HG03469 (cell line): Measurements from ENCODE around the gene SEPHS1.

ENCODE experiments used
- ATAC-seq: cut with Tn5 transposase; IDR thresholded peaks from one replicate; pipeline ENCODE4 v1.9.1; 2021; ENCODE audit warnings: mild to moderate bottlenecking, moderate library complexity, moderate number of reproducible peaks; ENCODE audit not compliant: unreplicated experiment

The SEPHS1 gene

GRCh38 chr10:13329565-13329964, 18.5 kb downstream of the SEPHS1 start:
- no peak for ATAC-seq

DNA sequence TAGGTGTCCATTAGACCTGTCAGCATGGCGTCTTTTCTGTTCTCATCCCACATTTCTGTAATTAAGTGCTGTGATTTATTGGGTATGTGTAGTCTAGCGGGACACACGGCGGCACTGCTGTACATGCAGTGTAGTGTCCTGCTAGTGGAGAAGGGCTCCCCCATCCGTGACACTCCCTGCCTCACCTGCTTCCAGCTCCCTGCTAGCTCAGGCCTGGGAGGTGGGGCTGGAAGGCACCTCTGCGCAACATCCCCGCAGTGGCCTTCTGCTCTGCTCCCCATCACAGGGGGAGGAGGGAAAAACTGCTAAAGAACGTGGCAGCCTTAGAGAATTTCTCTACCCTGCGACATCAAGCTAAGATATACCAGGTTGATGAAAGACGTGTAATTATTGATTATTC, 19.5 kb downstream of the SEPHS1 start:
- no peak for ATAC-seq

GRCh38 chr10:13328126-13328525, 20.0 kb downstream of the SEPHS1 start:
- ATAC-seq, result no peak

DNA sequence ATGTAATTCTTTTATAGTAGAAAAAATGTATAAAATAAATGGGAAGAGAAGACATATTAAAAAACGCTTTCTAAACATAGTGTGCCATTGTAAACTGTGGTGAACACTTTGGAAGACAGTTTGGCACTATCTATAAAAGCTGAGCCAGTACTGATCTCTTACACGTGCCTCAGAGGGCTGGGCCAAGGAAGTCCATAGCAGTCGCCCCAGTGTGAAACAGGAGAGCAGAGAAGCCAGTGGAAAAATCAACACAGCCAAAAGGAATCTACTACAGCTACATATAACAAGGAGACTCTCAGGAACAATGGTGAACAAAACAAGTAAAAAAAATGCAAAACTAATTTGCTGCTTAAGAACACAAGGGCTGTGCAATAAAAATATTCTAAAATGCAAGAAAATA, 20.6 kb downstream of the SEPHS1 start:
- ATAC-seq, result no peak

- ATAC-seq, result no peak
Observed at GRCh38 chr10:13322615-13323148, 25.4 kb downstream of the SEPHS1 start.

DNA sequence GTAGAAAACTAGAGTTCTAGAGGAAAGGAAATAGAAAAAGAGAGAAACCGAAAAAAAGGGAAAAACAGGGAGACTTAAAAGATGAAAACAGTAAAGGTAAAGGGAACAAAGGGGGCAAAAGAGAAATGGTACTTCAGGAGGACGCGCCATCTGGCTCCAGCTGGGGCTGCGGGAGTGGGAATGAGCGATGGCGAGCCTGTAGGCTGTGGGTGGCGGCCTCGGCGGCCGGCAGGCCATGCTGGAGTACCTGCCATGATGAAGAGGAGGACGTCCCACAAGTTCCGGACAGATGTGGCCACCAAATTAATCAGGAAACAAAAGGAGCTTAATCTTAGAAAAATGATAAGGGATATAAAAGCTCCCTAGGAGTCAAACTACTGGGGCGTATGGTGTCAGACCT, 26.5 kb downstream of the SEPHS1 start:
- ATAC-seq, result no peak

GRCh38 chr10:13319166-13319565, 28.9 kb downstream of the SEPHS1 start:
- ATAC-seq, result no peak

GRCh38 chr10:13317474-13317873, 30.6 kb downstream of the SEPHS1 start:
- no peak for ATAC-seq

DNA sequence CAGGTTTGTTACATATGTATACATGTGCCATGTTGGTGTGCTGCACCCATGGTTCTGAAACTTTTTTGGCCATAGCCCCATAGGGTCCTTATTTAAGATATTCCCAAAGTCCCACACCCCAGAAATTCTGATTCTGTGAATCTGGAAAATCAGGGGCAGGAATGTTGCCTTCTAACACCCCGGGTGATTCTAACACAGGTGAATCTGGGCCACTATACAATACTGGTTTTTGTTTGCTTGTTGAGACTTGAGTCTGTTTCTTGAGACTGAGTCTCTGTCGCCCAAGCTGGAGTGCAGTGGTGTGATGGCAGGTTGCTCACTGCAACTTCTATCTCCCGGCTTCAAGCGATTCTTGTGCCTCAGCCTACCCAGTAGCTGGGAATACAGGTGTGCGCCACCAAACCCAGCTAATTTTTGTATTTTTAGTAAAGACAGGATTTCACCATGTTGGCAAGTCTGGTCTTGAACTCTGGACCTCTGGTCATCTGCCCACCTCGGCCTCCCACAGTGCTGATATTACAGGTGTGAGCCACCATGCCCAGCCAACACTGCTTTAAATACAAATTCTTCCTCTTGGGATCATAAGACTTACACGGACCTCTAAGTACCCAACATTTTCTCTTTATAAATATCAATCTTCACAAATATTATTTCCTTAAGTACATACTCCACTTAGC, 31.3 kb downstream of the SEPHS1 start:
- ATAC-seq, result no peak

DNA sequence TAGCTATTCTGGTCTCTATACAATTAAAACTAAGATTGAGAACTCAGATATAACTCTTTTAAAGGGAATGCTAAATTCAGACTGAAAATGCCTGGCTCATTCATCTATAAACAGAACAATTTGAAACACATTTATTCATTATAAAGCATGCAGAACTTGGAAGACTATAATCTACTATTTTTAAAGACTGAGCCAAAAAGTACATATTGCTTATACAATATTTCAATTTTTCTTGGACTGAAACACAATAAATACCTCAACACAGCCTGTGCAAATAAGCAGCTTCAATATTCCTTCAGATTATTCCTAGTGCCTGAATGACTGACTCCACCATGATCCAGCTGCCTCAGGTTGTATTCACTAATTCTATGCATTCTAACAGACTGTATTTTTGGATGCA, 32.7 kb downstream of the SEPHS1 start:
- no peak for ATAC-seq

DNA sequence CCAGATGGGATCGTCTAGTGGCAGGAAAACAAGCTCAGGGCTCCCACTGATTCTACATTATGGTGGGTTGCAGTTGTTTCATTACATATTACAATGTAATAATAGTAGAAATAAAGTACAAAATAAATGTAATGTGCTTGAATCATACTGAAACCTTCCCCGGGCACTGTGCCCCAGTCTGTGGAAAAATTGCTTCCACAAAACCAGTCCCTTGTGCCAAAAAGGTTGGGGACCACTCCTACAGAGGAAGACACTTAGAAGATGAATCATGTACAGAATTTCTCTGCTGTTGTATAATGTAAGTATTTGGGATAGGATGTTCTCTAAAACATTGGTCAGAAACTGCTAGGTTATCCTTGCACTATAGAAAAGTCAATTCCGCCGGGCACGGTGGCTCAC, 36.9 kb downstream of the SEPHS1 start:
- ATAC-seq, result no peak

DNA sequence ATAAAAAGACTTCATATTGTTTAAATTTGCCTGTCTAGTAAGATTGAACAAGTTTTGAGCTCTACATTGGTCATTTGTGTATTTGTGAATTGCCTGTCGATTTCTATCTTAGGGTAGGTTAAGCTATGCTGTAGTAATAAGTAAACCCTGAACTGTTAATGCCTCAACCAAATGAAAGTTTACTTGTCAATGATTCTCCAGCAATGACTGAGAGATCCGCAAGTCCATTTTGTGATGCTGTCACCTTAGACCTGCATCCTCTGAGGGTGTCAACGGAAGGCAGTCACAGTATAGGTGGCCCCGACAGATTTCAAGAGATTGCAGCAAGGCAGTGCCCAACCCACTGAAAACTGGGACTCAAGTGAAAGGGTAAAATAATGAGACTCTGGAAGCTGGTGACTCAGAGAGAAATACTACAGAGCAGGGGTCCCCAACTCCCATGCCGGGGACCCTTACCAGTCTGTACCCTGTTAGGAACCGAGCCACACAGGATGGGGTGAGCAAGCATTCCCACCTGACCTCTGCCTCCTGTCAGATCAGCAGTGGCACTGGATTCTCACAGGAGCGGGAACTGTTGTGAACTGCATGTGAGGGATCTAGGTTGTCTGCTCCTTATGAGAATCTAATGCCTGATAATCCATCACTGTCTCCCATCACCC, 37.4 kb downstream of the SEPHS1 start:
- ATAC-seq, result no peak

DNA sequence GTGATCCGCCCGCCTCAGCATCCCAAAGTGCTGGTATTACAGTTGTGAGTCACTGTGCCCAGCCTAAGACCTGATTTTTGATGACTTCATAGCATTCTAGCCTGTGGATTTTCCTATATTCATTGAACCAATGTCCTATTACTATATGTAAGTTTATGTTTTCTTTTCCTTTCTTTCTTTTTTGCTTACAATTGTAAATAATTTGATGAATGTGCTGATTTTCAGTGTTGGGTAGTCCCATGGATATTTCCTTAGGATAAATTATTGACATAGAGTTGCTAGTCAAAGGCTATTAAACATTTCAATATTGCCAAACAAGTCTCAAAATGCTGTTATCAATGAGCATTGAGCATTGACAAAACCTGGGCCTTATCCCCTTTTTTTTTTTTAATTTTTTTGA, 38.3 kb downstream of the SEPHS1 start:
- ATAC-seq, result no peak

- ATAC-seq, result no peak
Observed at GRCh38 chr10:13308096-13308495, 40.0 kb downstream of the SEPHS1 start.

DNA sequence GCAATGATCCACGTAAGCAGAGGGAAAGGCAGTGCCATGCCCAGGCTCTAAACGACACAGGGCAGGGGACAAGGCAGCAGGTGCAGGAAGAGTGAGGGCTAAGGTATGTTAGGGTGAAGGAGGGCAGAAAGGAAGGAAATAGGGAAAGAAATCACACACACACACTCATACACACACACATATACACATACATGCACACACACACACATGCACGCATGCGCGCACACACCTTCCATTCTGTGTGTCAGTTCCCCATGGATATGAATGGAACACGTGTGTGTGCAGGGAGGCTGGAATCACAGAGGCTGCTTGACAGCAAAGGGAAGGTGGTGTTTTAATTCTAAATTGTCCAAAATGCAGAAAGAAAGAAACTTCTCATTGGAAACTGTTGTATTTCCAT, 42.0 kb downstream of the SEPHS1 start:
- ATAC-seq, result no peak

DNA sequence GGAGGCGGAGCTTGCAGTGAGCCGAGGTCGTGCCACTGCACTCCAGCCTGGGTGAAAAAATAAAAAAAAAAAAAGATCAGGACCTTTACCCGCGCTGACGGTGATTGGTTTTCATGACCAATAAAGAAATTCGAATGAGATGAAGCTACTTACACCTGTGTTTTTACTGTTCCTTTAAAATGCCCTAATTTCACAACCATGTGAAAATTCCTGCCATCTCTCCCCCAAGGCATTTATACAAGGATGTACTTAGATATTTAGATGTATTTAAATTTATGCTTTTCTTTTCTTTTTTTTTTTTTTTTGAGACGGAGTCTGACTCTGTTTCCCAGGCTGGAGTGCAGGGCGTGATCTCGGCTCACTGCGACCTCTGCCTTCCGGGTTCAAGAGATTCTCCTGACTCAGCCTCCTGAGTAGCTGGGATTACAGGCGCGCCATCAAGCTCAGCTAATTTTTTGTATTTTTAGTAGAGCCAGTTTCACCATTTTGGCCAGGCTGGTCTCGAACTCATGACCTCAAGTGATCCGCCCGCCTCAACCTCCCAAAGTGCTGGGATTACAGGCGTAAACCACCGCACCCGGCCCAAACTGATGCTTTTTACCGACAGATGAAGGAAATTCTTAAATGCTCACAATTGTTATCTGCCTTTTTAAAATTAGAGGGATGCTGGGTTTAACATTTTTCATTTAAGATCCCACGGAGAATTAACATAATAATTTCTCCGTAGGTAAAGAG, 45.1 kb downstream of the SEPHS1 start:
- ATAC-seq, result no peak

GRCh38 chr10:13299437-13300287, 48.4 kb downstream of the SEPHS1 start, which contains the start of gene PHYH:
PHYH (minus strand) TSS chr10:13300064; CDS start chr10:13300042, 22 bp downstream.
- ATAC-seq, result no peak

GRCh38 chr10:13298748-13299436, 49.2 kb downstream of the SEPHS1 start:
- ATAC-seq, result no peak

DNA sequence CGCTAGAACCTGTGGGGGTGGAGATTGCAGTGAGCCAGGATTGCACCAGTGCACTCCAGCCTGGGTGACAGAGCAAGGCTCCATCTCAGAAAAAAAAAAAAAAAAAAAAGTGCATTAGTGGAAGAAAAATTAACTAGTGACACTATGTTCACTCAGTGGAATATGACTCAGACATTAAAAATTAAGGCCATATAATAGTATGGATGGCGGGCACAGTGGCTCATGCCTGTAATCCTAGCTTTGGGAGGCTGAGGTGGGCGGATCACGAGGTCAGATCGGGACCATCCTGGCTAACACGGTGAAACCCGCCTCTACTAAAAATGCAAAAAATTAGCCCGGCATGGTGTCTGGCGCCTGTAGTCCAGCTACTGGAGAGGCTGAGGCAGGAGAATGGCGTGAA, 51.6 kb downstream of the SEPHS1 start:
- ATAC-seq, result no peak

GRCh38 chr10:13294784-13295183, 53.3 kb downstream of the SEPHS1 start:
- no peak for ATAC-seq
